GM18520 (cell line): Measurements from ENCODE around the gene FGD6.

ENCODE experiments used
- ATAC-seq: cut with Tn5 transposase; IDR thresholded peaks from one replicate; pipeline ENCODE4 v1.9.1; 2021; ENCODE audit not compliant: unreplicated experiment

The FGD6 gene

DNA sequence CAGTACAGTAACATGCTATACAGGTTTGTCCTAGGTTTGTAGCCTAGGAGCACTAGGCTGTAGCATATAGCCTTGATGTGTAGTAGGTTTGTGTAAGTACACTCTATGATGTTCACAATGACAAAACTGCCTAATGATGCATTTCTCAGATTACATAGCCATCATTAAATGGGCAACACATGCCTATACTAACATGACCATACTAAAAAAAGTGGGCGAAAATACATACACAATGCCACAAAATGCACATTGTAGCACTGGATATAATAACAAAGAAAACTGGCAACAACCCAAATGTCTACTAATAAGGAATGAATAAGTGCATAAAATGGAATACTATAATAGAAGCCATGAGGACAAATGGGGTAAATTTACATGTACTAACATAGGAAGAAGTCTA, 182.5 kb downstream of the FGD6 start:
- ATAC-seq = no peak
